Right renal cortex interstitium (tissue), 3 donors: ENCODE data around the gene ODAD4. TPM values are rescaled to one million over a fixed set of nuclear protein-coding genes. Genes with fewer than 3 reads are reported as not detected.
"Not testable (repeated sequence)": the region's sequence is repeated elsewhere in the genome, so short reads cannot be mapped to it uniquely, and the experiment has no call there.

Experiments
- DNase-seq, 3 donors: peaks; one replicate each; pipeline ENCODE4 v3.0.0-alpha.2; 2013; ENCODE audit warnings: low read depth in 3 of 3, low spot score in 2 of 3
- polyA plus RNA-seq, 3 donors: library from polyadenylated mRNA; unstranded; fragments of 120-200 nt; gene quantifications; one replicate each; pipeline ENCODE4 v1.2.1, GENCODE V29; 2013; ENCODE audit not compliant: insufficient read length in 3 of 3

ODAD4 gene
- polyA plus RNA-seq, 3 donors: 5.5 to 6.9 (median 6.5) TPM

- DNase-seq: no peak
Measured at GRCh38 chr17:41912925-41913324, 17.5 kb upstream of the ODAD4 start.

DNA sequence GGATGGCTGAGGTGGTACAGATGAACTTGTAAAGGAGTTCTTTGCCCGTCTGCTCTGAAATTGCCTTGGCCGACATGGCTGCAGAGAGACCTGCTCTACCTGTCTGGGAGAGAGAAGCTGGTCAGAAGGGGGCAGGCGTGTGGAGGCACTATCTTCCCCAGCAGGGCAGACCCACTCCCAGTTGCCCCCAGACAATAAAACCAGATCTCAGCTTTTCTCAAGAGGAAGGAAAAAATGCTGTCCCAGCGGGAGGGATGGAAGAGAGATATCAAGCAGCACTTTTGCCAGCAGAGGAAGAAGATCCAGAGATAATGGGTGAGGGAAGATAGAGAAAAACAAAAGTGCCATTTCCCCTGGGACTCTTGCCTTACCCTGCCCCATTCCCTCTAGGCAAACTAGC, 16.6 kb upstream of the ODAD4 start:
- no peak for DNase-seq

- no peak for DNase-seq
Measured at GRCh38 chr17:41914358-41914766, 16.1 kb upstream of the ODAD4 start.

GRCh38 chr17:41915020-41915419, 15.4 kb upstream of the ODAD4 start:
- DNase-seq: no peak

- DNase-seq: no peak
Measured at GRCh38 chr17:41915566-41915965, 14.9 kb upstream of the ODAD4 start.

GRCh38 chr17:41917192-41917591, 13.2 kb upstream of the ODAD4 start:
- no peak for DNase-seq

GRCh38 chr17:41917679-41918313, 12.6 kb upstream of the ODAD4 start:
- no peak for DNase-seq

GRCh38 chr17:41918314-41919164, 11.9 kb upstream of the ODAD4 start, which contains the start of gene ACLY:
TSS of gene ACLY (minus strand) at chr17:41918951. CDS start at chr17:41913873, 5,078 bp downstream.
- DNase-seq: peak; percentile 87 to 96 (median 89)

DNA sequence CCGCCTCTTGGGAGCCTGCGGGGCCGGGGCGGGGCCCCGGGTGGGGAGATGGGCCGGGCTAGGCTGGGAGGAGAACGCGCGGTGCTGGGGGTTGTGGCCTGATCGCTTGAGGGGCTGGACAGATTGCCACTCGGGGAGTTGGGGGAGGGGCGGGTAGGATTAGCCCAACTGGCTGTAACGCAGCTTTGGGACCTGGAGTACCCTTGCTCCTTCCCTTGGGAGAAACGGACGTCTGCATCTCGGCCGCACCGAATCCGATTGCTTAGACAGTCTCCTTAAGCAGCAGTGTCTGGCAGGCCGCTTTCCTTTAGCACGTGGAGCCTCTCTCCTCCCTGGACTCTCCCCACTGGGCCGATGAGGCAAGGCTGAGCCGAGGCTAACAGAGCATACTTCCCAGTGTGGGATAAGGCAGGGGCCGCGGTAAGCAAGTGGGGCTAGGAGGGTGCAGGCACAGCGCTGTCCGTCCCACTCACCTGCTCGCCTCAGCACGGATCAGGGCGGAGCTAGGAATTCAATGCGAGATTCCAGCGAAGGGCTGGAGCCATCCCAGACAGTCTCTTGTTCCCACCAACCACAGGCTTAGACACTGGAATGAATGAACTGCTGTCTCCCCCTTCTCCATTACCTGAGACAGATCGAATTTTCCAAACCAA, 11.1 kb upstream of the ODAD4 start:
- DNase-seq: no peak

GRCh38 chr17:41919840-41920579, 10.4 kb upstream of the ODAD4 start:
- DNase-seq: no peak

DNA sequence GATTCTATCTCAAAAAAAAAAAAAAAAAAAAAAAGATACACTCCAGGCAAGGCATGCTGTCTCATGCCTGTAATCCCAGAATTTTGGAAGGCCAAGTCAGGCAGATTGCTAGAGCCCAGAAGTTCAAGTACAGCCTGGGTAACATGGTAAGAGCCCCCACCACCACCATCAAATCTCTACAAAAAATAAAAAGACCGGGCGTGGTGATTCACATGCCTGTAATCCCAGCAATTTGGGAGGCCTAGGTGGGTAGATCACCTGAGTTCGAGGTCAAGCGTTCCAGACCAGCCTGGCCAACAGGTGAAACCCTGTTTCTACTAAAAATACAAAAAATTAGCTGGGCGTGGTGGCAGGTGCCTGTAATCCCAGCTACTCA, 9.8 kb upstream of the ODAD4 start:
- no peak for DNase-seq

- DNase-seq: no peak
Measured at GRCh38 chr17:41925991-41926590, 4.3 kb upstream of the ODAD4 start.

GRCh38 chr17:41928693-41929251, 1.6 kb upstream of the ODAD4 start:
- DNase-seq: no peak

DNA sequence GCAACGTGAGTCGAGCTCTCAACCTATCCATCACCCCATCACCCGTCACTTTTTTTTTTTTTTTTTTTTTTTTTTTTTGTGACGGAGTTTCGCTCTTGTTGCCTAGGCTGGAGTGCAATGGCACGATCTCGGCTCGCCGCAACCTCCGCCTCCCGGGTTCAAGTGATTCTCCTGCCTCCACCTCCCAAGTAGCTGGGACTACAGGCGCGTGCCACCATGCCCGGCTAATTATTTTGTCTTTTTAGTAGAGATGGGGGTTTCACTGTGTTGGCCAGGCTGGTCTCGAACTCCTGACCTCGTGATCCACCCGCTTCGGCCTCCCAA, 378 bp downstream of the ODAD4 start:
- DNase-seq: not testable (repeated sequence)

- not testable (repeated sequence) for DNase-seq
Measured at GRCh38 chr17:41931715-41932114, 1.3 kb downstream of the ODAD4 start.

- DNase-seq: no peak
Measured at GRCh38 chr17:41932816-41933389, 2.5 kb downstream of the ODAD4 start.

- no peak for DNase-seq
Measured at GRCh38 chr17:41935641-41936040, 5.2 kb downstream of the ODAD4 start.

- DNase-seq: no peak
Measured at GRCh38 chr17:41937970-41938954, 7.8 kb downstream of the ODAD4 start.
